ENCODE results near the gene WWC2.

WWC2 gene

GRCh38 chr4:183287677-183288076, 188.6 kb downstream of the WWC2 start:
- Histone ChIP-seq H3K9ac (ENCODE audit: low read depth, low read length, poor library complexity, severe bottlenecking) (no peak overlapping the region), H3K36me3 (ENCODE audit: insufficient read depth, low read length) (no peaks in the 10 kb centered on the region)

GRCh38 chr4:183288955-183289354, 189.9 kb downstream of the WWC2 start:
- H3K9me2 ChIP-seq (replicated peaks; ENCODE audit: low read depth, low read length): no peaks in the 10 kb centered on the region
- no peaks in the 10 kb centered on the region for H4K20me1 ChIP-seq (ENCODE audit: insufficient read depth, low read length, poor library complexity, severe bottlenecking)
- H3K4me1 ChIP-seq (ENCODE audit: insufficient read depth, low read length, poor library complexity, severe bottlenecking): no peaks in the 10 kb centered on the region
- no peaks in the 10 kb centered on the region for H3K9me3 ChIP-seq (ENCODE audit: insufficient read depth, low read depth, low read length)
- H3F3A ChIP-seq (ENCODE audit: low read depth): no peaks in the 10 kb centered on the region
- H3K9ac ChIP-seq (ENCODE audit: low read depth, low read length, poor library complexity, severe bottlenecking): no peak overlapping the region
- no peaks in the 10 kb centered on the region for H3K27me3 ChIP-seq (ENCODE audit: insufficient read depth, low read length, poor library complexity, severe bottlenecking)
- no peaks in the 10 kb centered on the region for H3K36me3 ChIP-seq (ENCODE audit: insufficient read depth, low read length)
- no peak overlapping the region for H3K4me2 ChIP-seq (ENCODE audit: low read depth, low read length, poor library complexity, severe bottlenecking)
- no peak overlapping the region for H3K4me3 ChIP-seq (ENCODE audit: low read length, poor library complexity, severe bottlenecking)
- no peaks in the 10 kb centered on the region for H3K79me2 ChIP-seq (ENCODE audit: insufficient read depth, low read length)
- TF ChIP-seq EZH2phosphoT487 (IDR thresholded peaks at IDR 0.05; ENCODE audit: borderline replicate concordance) (no peak), CTCF (conservative IDR thresholded peaks at IDR 0.05; ENCODE audit: low read length) (no peak; the same call in 1 of the 2 replicates)
- H2AFZ ChIP-seq (ENCODE audit: low read length): no peak overlapping the region

More at GRCh38 chr4:183287677-183288076, 188.6 kb downstream of the WWC2 start:
- Histone ChIP-seq H2AFZ (ENCODE audit: low read length) (no peak overlapping the region), H3K9me3 (ENCODE audit: insufficient read depth, low read depth, low read length) (no peaks in the 10 kb centered on the region), H3K4me1 (ENCODE audit: insufficient read depth, low read length, poor library complexity, severe bottlenecking) (no peaks in the 10 kb centered on the region), H3K9me2 (replicated peaks; ENCODE audit: low read depth, low read length) (no peaks in the 10 kb centered on the region), H3K4me2 (ENCODE audit: low read depth, low read length, poor library complexity, severe bottlenecking) (no peak overlapping the region), H3F3A (ENCODE audit: low read depth) (no peaks in the 10 kb centered on the region), H3K79me2 (ENCODE audit: insufficient read depth, low read length) (no peaks in the 10 kb centered on the region), H3K4me3 (ENCODE audit: low read length, poor library complexity, severe bottlenecking) (no peak overlapping the region), H4K20me1 (ENCODE audit: insufficient read depth, low read length, poor library complexity, severe bottlenecking) (no peaks in the 10 kb centered on the region), H3K27me3 (ENCODE audit: insufficient read depth, low read length, poor library complexity, severe bottlenecking) (no peaks in the 10 kb centered on the region)
- no peak for TF ChIP-seq CTCF (conservative IDR thresholded peaks at IDR 0.05; ENCODE audit: low read length)
- TF ChIP-seq EZH2phosphoT487 (IDR thresholded peaks at IDR 0.05; ENCODE audit: borderline replicate concordance): no peak

- Histone ChIP-seq H3K27me3 (ENCODE audit: insufficient read depth, low read length, poor library complexity, severe bottlenecking) (no peaks in the 10 kb centered on the region), H3K4me2 (ENCODE audit: low read depth, low read length, poor library complexity, severe bottlenecking) (no peak overlapping the region), H3K9me3 (ENCODE audit: insufficient read depth, low read depth, low read length) (no peaks in the 10 kb centered on the region), H3K36me3 (ENCODE audit: insufficient read depth, low read length) (no peaks in the 10 kb centered on the region), H3K4me3 (ENCODE audit: low read length, poor library complexity, severe bottlenecking) (no peak overlapping the region), H3K9me2 (replicated peaks; ENCODE audit: low read depth, low read length) (no peaks in the 10 kb centered on the region), H3F3A (ENCODE audit: low read depth) (no peaks in the 10 kb centered on the region), H3K4me1 (ENCODE audit: insufficient read depth, low read length, poor library complexity, severe bottlenecking) (no peaks in the 10 kb centered on the region), H4K20me1 (ENCODE audit: insufficient read depth, low read length, poor library complexity, severe bottlenecking) (no peaks in the 10 kb centered on the region), H3K79me2 (ENCODE audit: insufficient read depth, low read length) (no peaks in the 10 kb centered on the region), H3K9ac (ENCODE audit: low read depth, low read length, poor library complexity, severe bottlenecking) (no peak overlapping the region), H2AFZ (ENCODE audit: low read length) (no peak overlapping the region)
- TF ChIP-seq CTCF (conservative IDR thresholded peaks at IDR 0.05; ENCODE audit: low read length): no peak
- no peak for TF ChIP-seq EZH2phosphoT487 (IDR thresholded peaks at IDR 0.05; ENCODE audit: borderline replicate concordance)
These were observed 190.6 kb downstream of the WWC2 start for GRCh38 chr4:183289688-183290087.

Data from Loucy (cell line).